RKO (cell line): ENCODE measurements around the gene PBXIP1.
A peak's percentile ranks its signal among the peaks of the same experiment; 100 is the strongest.
"Not testable (repeated sequence)": the region's sequence is repeated elsewhere in the genome, so short reads cannot be mapped to it uniquely, and the experiment has no call there.

ENCODE experiments used
- DNase-seq: peaks from one replicate; pipeline ENCODE4 v3.0.0-alpha.2; 2016; ENCODE audit warnings: low spot score

Gene PBXIP1

DNA sequence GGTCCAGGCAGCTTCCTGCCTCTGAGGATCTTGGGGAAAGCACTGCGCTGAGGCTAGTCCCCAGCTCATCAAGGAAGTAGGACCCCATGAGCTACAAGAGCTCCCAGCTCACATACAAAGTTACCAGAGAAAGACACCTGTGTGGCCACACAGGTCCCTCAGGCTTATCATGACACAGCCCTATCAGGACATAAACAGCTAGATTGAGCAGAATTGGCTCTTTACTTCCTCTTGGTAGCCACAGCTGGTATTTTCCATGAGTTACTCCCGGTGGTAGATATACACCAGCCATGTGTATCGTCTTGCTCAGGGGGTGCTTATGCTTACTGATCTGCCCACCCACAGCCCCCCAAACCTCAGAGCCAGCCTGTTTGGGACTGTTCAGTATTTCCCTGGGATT is 38.7 kb upstream of the PBXIP1 start:
- no peak for DNase-seq

DNA sequence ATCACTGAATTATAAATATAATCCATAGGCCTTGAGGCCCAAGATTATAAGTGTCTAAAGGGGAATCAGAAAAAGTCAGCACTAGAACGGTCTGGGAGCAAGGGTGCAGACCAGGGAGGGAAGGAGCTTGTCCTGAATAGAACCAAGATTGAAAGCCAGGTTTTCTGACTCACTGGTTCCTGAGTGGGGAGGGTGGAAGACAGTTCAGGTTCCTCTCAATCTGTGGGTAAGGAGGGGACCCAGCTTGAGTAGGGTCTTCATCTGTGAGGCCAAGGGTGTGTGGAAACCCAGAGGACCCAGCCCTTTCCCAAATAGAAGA is 38.3 kb upstream of the PBXIP1 start:
- DNase-seq = no peak

DNA sequence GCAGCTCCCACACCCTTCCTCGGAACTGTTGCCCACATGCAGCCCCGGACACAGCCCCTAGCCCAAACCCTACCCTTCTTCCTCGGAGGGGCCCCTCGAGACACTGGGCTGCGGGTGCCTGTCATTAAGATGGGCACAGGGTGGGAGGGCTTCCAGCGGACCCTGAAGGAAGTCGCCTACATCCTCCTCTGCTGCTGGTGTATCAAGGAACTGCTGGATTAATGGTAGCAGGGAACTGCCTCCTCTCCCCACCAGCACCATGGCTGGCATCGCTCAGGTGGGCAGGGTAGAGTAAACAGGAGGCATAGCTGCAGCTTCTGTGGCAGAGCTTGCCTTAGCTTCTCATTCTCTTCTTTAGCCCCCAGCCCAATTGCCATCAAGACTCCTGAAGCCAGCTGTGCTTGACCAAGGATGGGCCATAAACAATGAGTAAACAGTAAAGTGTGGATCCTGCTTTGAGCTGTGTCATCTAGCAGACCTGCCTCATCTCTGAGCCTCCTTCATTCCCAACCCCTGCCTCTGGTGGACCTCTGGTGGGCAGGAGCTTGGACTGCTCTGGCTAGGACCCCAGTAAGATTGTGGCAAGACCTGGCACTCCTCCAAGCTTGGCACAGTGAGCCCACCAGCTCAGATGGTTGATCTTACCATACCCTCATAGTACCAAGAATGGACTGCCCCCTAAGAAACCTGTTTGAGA is 37.8 kb upstream of the PBXIP1 start, which contains the start of gene LENEP:
LENEP (plus strand) TSS at position 15 of the 697 bp plus-strand sequence; CDS start at position 37, 22 bp downstream.
- no peak for DNase-seq

DNA sequence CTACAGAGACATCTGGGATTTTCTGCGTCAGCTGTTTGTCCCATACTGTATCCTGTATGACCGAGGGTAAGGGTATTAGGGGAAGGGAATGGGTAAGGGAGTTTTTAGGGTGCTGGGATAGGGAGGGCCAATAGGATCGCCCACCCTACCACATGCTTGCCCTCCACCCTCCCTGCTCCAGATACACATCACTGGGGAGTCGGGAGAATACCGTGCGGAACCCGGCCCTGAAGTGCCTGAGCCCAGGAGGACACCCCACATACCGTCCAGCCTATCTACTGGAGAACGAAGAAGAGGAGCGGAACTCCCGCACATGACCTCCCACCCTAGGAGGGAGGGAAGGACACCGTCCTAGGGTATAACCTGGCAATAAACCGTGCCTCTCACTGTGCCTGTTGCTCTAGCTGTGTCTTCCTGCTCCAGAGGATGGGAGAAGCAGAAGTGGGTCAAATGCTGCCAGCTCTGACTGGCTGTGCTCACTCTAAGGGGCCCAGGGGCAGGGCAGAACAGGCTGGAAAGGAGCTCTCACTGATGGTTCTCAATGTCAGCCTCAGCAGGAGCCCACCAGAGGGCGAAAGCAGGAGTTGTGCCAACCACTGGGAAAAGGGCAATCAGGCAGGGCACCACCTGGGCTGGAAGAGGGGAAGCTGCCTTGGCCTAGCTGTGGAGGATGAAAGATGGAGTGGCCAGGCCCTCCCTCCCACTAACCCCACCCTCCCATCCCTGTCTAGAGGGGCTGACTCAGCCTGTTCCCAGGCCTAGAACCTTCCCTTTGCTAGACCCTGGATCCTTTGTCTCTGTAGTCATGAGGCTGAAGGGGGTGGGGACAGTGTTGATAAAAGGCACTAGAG is 37.0 kb upstream of the PBXIP1 start:
- peak; percentile 44 for DNase-seq

DNA sequence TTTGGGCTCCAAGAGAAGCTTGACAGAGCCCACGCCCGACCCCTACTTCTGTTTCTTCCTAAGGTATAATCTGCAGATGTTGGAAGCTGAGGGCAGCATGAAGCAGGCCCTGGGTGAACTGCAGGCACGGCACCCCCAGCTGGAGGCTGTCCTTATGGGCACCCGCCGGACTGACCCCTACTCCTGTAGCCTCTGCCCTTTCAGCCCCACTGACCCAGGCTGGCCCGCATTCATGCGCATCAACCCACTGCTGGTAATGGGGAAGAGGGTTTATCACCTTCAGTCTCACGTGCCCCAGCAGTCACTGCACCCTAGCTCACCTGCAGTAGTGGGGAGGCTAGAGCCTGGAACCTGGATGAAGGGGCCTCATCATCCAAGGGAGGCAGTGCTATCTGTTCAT is 34.4 kb upstream of the PBXIP1 start:
- DNase-seq = no peak

DNA sequence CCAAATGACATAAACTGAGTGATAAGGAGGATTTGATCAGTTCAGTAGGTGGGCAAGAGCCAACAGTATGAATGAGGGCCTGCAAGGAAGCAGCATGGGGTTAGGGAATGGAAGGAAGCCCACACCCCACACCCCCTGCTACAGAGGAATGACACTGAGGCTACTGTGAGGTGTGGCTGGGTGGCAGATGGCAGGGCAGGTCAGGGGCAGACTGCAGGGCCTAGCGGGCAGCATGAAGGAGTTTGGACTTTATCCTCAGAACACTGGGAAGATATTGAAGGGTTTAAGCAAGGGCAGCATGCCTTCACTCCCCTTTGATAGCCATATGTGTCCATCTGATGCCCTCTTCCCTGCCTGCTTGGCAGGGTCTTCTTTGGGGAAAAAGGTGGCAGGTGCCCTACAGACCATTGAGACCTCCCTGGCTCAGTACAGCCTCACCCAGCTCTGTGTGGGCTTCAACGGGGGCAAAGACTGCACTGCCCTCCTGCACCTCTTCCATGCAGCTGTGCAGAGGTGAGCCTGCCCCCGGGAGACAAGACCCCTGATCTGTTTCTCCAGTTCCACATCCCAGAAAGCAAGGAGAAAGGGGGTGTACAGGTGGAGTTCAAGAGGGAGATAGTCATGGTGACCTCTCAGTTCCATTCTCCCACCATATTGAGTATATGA is 33.4 kb upstream of the PBXIP1 start:
- DNase-seq = no peak

DNA sequence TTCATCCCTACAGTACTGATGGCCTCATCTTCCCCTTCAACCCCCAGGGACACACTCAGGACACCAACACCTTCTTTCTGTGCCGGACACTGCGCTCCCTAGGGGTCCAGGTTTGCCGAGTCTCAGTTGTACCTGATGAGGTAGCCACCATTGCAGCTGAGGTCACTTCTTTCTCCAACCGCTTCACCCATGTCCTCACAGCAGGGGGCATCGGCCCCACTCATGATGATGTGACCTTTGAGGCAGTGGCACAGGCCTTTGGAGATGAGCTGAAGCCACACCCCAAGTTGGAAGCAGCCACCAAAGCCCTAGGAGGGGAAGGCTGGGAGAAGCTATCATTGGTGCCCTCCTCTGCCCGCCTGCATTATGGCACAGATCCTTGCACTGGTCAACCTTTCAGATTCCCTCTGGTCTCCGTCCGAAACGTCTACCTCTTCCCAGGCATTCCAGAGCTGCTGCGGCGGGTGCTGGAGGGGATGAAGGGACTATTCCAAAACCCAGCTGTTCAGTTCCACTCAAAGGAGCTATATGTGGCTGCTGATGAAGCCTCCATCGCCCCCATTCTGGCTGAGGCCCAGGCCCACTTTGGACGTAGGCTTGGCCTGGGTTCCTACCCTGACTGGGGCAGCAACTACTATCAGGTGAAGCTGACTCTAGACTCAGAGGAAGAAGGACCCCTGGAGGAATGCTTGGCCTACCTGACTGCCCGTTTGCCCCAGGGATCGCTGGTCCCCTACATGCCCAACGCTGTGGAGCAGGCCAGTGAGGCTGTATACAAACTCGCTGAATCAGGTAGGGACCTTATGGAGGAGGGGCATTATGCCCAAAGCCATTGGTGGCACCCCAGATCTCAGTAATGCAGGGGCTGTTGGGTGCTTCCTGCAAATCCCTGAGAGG is 32.4 kb upstream of the PBXIP1 start:
- DNase-seq = no peak

DNA sequence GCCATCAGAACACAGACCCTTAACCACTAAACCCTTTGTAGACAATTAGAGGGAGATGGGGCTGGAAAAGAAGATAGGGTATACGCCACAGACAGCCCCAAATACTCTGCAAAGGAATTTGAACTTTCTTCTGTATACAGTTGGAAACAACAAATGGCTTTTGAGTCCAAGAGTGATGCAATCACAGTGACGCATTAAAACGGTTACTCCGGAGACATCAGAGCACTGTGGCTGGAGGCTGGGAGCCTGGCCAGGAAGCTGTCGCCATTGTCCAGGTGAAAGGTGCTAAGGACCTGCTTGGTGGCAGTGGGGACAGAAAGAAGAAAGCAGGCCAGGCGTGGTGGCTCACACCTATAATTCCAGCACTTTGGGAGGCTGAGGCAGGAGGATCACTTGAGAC is 31.4 kb upstream of the PBXIP1 start:
- DNase-seq = no peak

DNA sequence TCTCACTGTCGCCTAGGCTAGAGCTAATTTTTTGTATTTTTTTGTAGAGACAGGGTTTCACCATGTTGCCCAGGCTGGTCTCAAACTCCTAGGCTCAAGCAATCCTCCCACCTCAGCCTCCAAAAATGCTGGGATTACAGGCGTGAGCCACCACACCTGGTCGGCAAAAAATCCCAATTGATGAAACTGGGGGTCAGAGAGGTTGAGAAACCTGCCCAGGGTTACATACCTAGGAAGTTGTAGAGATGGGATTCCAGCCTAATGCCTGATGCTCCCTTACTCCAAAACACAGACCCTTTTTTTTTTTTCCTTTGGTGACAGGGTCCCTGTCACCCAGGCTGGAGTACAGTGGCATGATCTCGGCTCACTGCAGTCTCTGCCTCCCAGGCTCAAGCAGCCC is 30.8 kb upstream of the PBXIP1 start:
- DNase-seq = not testable (repeated sequence)

DNA sequence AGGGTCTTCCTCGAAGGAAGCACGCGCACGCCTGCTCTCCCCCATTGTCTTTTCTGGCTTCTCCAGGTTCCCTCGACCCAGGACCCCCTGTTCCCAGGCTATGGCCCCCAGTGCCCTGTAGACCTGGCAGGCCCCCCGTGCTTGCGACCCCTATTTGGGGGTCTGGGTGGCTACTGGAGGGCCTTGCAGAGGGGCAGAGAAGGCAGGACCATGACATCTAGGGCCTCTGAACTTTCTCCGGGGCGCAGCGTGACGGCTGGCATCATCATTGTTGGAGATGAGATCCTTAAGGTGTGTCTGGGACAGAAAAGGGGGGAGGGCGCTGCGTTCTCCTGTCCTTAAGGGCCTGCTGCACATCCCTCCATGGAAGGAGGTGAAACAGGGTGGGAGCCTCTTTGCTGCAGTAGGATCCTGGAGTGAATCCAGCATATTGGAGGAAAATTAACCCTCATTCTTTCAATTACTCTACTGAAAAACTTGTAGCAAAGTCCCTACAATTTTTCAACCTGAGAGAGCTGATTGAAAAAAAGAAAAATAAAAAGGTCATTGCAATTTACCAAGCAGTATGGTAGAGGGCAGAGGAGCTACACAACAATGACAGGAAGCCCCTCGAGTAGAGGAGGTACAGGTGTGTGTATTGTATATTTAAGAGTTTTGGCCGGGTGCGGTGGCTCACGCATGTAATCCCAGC is 28.0 kb upstream of the PBXIP1 start:
- DNase-seq = no peak

DNA sequence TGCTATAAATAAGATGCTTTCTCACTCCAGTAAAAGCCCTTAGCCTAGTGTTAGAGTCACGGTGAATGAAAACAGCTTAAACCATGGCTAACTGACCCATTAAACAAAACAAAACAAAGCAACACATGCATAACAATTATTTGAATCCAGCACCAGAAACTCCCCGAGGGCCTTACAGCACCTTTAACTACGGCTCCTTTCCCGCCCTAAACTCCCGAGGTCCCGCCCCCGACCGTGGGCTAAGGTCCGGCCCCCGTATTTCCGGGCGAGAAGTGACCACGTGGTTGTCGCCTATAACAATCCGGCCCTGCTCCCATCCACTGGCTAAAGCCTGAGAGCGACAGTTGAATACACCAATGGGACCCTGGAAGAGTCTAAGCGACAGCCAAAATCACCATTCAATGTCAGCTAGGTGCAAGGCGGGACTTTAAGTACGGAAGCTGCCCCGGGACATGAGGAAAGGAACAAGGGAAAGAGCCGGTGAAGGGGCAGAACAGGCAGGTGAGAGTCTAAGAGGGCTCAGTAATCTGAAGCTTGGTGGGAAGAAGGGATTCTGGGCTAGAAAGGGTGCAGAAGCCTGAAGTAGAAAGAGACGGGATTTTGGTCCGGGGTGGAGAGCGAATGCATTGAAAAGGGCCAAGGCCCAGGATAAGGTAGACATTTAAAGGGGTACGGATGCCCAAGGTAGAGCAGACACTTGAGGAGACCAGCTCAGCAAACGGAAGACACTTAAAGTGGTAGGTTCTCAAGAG is 27.2 kb upstream of the PBXIP1 start, which contains the start of gene FLAD1:
FLAD1 (plus strand) TSS at position 448 of the 752 bp plus-strand sequence. CDS start 351 bp downstream, outside the sequence.
- DNase-seq = peak; percentile 100

DNA sequence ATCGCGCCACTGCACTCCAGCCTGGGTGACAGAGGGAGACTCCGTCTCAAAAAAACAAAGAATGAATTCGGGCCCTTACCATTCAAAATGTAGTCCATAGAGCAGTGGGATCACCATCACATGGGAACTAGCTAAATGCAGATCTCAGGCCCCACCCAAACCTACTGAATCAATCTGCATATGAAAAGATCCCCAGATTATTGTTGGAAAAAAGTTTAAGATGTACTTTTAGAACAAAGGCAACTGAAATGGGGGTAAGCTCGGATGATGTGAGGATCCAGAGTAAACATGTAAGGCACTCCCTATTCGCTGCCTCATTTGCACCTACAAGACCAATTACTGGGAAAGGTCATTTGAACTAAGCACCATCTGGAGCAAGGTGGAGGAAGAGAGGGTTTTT is 26.4 kb upstream of the PBXIP1 start:
- DNase-seq = no peak

DNA sequence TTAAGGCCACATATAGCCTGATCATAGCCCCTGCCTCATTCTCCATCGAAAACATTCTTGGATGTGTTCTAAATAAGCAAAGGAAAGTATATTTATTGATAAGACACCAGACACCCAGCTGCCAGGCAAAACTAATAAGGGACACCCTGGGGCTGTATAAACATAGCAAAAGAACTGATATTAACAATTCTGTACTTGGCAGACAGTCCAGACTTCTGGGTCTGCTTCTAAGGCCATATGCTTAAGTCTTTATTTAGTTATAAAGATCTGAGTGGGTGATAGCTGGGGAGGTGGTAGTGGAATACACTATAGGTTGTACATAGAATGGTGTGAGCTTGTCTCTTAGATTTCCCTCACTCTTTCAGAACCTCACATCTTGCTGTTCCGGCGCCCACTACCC is 22.5 kb upstream of the PBXIP1 start:
- DNase-seq = no peak

DNA sequence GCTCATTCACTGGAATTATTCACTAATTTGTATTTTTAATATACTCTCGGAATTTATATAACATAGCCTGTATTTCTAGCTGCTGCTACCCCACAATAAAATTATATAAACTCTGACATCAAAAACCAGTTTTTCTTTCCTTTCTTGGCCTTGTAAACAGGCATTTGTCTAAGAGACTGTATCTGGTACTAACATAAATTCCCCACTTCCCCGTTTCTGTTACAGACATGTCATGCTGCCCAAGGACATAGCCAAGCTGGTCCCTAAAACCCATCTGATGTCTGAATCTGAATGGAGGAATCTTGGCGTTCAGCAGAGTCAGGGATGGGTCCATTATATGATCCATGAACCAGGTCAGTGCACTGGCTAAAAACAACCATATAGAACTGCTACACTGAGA is 21.9 kb upstream of the PBXIP1 start:
- not testable (repeated sequence) for DNase-seq

DNA sequence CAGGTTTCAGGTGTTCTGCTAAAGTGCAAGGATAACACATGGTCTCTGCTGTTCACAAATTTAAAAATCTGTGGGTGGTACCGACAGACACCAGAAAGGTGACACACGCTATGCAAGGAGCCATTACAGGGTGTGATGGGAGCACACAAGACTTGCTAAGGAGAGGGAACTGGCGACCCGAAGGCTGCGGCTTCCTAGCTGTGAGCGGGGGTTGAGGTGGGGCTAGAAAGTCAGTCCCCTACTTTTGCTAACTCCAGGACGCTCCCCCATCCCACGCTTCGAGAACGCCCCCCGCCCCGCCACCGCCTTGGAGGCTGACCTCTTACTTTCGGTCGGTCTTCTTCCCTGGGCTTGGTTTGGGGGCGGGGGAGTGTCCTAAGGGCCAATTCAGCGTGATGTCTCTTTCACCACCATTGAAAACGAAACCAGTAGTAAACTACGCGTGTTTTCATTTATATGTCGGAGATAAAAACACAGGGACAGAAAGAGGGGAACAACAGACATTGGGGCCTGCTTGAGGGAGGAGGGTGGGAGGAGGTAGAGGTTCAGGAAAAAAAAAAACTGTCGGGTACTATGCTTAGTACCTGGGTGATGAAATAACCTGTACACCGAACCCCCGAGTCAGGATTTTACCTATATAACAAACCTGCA is 19.6 kb upstream of the PBXIP1 start:
- DNase-seq = peak; percentile 76

DNA sequence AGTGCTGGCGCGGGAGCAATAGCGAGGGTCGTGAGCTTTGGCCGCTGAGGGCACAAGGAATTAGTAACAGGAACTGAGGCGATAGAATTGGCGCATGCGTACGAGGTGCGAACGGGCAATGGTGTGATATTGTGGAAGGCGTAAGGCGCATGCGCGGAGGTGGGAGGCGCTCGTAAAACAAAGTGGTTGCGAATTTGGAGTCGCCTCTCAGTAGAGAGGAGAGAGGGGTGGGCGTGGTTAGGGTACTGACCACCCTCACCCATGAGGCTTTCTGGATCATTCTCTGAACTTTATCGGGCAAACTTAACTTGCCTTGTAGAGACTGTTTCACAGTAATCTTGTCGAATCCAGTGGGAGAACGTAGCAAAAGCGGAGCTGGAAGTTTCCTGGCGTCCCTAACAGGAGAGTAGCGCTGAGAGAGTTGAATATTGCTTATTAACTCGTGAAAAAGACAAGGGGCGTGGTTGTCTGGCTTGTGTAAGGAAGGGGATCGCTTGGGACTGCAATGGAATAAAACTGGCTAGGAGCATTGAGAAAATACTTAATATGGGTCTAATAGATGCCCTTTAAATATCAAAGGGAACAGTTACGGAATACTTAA is 19.0 kb upstream of the PBXIP1 start:
- DNase-seq = peak; percentile 96

DNA sequence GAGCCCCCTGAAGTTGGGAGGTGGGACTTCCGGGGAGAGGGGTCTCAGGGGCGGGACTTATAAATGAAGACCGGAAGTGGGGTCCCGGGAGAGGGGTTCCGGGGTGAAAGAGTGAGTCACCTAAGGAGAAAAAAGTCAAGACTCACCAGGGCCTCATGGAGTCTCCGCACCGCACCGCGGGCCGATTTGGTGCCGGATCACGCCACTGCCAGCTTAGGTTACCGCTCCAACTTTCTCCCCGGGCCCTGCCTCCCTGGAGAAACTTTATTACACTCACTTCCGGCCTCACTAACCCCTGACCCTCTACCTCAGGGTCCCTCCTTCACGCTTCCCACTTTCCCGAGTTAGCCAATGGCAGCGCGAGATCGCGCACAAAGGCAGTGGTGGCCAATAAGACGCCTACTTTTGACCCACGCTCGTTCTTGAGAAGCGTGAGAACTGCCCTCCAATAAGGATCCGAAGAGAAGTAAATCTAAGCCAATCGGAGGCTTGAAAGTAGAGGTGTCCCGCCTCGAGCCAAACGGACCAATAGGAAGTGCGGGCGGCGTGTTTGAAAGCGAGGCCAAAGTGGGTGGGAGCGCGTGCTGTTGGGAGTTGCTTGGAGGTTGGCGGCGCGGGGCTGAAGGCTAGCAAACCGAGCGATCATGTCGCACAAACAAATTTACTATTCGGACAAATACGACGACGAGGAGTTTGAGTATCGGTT is 18.4 kb upstream of the PBXIP1 start, which contains the start of gene CKS1B:
CKS1B (plus strand) TSS at position 580 of the 706 bp plus-strand sequence; CDS start at position 645, 65 bp downstream.
- peak; percentile 100 for DNase-seq

DNA sequence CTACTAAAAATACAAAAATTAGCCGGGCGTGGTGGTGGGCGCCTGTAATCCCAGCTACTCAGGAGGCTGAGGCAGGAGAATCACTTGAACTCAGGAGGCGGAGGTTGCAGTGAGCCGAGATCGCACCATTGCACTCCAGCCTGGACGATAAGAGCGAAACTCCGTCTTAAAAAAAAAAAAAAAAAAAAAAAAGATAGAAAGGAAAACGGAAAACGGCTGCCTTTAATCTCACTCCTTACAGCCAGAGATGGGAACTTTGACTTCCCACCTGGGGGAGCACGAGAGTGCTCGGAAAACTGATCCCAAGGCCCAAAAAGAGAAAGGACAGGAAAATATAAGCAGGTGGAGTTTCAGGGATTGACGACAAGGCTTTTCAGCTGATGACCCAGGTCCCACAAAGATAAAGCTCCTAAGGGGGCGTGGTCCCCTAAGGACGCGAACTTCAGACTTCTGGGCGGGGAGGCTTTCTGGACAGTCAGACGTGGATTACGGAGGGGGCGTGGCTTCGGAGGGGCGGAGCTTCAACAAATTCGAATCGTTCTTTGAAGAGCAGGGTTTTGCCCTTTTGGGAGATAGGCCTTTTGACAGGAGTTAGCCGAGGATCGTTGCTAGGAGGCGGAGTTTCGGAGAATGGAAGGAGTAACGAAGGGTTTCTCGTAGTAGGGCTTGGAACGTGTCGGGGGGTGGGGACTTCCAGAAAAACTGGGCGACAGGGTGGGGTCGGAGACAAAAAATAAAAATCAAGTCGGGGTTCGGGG is 17.6 kb upstream of the PBXIP1 start:
- peak; percentile 98 for DNase-seq
